NOMO-1 (cell line): ENCODE results near the gene NKD1.

Experiments used
- DNase-seq, 2 experiments: peaks; one replicate each; lab custom pipeline; 2025; ENCODE audit not compliant: unreplicated experiment in 2 of 2; lab: John Stamatoyannopoulos, UW

NKD1 gene

GRCh38 chr16:50642349-50642748, 94.2 kb downstream of the NKD1 start:
- DNase-seq: no peak

- DNase-seq: no peak
Measured at GRCh38 chr16:50643192-50643591, 95.0 kb downstream of the NKD1 start.

GRCh38 chr16:50644245-50644644, 96.0 kb downstream of the NKD1 start:
- DNase-seq: no peak

- DNase-seq: peak in 1 of 2 experiments; percentile 5
Measured at GRCh38 chr16:50644729-50645128, 96.5 kb downstream of the NKD1 start.

GRCh38 chr16:50645563-50646220, 97.5 kb downstream of the NKD1 start:
- DNase-seq: no peak

- no peak for DNase-seq
Measured at GRCh38 chr16:50646345-50646744, 98.1 kb downstream of the NKD1 start.

- DNase-seq: no peak
Measured at GRCh38 chr16:50651835-50652438, 103.7 kb downstream of the NKD1 start.

- DNase-seq: no peak
Measured at GRCh38 chr16:50652836-50653425, 104.7 kb downstream of the NKD1 start.

GRCh38 chr16:50653633-50654519, 105.7 kb downstream of the NKD1 start:
- DNase-seq: no peak

GRCh38 chr16:50655558-50656055, 107.4 kb downstream of the NKD1 start:
- DNase-seq: no peak

- no peak for DNase-seq
Measured at GRCh38 chr16:50657241-50657640, 109.0 kb downstream of the NKD1 start.

- no peak for DNase-seq
Measured at GRCh38 chr16:50659806-50660205, 111.6 kb downstream of the NKD1 start.

GRCh38 chr16:50662306-50662940, 114.2 kb downstream of the NKD1 start:
- no peak for DNase-seq

- DNase-seq: no peak
Measured at GRCh38 chr16:50664270-50664669, 116.1 kb downstream of the NKD1 start.

- DNase-seq: peak; percentile 51 to 69
Measured at GRCh38 chr16:50665128-50665878, 117.1 kb downstream of the NKD1 start.

GRCh38 chr16:50666658-50667496, 118.7 kb downstream of the NKD1 start:
- DNase-seq: peak in 1 of 2 experiments; percentile 51

- no peak for DNase-seq
Measured at GRCh38 chr16:50667497-50668367, 119.5 kb downstream of the NKD1 start.

- DNase-seq: no peak
Measured at GRCh38 chr16:50668368-50669008, 120.3 kb downstream of the NKD1 start.
